HG03108 (cell line): ENCODE results near the gene PRDM4.

Source experiments
- ATAC-seq: cut with Tn5 transposase; IDR thresholded peaks from one replicate; pipeline ENCODE4 v1.9.1; 2021; ENCODE audit warnings: moderate library complexity; ENCODE audit not compliant: unreplicated experiment

Gene PRDM4, protein sequence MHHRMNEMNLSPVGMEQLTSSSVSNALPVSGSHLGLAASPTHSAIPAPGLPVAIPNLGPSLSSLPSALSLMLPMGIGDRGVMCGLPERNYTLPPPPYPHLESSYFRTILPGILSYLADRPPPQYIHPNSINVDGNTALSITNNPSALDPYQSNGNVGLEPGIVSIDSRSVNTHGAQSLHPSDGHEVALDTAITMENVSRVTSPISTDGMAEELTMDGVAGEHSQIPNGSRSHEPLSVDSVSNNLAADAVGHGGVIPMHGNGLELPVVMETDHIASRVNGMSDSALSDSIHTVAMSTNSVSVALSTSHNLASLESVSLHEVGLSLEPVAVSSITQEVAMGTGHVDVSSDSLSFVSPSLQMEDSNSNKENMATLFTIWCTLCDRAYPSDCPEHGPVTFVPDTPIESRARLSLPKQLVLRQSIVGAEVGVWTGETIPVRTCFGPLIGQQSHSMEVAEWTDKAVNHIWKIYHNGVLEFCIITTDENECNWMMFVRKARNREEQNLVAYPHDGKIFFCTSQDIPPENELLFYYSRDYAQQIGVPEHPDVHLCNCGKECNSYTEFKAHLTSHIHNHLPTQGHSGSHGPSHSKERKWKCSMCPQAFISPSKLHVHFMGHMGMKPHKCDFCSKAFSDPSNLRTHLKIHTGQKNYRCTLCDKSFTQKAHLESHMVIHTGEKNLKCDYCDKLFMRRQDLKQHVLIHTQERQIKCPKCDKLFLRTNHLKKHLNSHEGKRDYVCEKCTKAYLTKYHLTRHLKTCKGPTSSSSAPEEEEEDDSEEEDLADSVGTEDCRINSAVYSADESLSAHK

DNA sequence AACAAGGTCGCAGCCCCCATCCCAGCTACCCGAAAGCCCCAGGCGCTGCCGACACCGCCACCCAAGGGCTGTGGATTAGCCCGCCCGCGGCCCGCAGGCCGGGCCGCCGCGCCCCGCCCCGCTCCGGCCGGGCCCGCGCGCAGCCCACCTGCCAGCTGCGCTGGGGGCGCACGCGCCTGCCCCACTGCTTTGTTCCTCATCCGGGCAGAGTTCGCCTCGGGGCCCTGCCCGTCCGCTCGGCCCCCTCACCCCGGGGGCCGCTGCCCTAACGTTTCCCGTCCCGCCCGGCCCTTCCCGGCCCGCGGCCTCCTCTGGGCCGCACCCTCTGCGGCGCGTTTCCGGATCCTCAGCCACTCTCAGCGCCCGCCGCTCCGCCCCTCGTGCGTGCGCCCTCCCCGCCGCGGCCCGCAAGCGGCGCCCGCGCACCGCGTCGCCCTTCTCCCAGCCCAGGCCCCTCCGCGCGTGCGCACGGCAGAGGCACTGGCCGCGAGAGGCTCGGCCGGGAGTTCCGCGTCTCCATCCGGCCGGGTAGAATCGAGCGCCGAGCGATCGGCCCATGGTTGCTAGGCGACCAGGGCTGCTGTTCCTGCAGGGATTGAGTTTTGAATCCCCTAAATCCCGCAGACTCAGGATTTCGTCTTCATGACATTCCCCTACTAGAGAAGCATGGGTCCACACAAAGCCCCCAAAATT lies at the start of gene PRDM4:
Gene PRDM4 (minus strand): TSS at position 329 of the 693 bp plus-strand sequence. CDS start 622 bp downstream, outside the sequence.
- peak; percentile 92 for ATAC-seq

DNA sequence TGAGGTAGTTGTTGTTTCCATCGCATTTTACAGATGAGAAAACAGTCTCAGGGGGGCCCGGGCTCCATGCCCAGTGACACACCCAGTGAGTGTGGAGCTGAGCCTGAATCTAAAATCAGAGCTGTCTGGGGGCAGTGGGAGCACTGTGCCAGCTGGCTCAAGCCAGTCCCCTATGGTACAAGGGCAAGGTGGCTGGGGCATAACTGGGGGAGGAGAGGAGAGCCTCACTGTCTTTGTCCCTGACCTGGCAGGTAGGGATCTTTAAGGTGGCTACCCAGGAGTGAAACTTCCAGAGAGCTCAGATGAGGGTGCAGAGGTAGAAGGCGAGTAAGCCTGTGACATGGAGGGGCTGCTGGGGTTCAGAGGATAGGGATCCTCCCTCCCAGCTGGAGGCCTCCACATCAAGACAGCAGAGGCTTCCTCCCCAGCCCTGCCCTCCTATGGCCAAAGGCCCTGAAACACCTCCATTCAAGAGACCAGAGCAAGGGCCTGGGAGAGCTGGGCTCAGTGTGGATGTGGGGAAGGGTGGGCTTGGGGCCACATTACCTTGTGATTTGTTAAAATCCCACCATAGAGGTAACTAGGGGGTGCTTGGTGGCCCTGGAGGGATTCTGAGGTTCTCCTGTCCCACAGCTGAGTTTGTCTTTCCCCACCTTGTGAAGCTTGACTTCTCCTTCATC lies 46.7 kb upstream of the PRDM4 start:
- no peak for ATAC-seq

DNA sequence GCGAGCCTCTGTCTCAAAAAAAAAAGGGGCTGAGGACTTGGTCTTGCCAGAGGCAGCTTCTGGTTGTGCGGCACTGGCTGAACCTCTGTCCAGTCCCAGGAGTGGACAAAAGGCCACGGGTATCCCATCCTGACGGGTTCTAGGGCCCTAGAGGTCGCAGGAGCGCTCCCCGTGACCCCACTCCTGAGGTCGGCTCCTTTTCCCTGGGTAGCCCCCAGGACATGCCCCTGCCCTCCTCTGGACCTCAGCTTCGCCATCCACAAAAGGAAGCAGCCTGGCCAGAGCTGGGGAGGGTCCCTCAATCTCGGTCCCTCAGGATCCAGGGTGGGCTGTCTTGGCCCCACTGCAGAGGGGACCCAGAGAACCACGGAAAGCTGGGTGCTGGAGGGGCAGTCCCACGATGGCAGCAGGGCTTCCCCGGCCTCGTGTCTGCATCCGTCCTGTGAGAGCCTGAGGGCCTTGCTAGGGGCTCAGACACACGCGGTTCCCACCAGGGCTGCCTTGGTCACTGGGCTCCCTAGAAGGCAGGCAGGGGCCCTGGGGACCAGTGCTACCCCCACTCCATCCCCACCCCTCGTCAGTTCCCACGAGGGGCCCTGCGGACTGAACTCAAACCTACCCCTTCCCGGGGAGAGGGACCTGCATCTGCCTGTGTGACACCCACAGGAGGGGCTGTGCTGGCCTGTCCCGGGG lies 44.7 kb upstream of the PRDM4 start:
- ATAC-seq: no peak

DNA sequence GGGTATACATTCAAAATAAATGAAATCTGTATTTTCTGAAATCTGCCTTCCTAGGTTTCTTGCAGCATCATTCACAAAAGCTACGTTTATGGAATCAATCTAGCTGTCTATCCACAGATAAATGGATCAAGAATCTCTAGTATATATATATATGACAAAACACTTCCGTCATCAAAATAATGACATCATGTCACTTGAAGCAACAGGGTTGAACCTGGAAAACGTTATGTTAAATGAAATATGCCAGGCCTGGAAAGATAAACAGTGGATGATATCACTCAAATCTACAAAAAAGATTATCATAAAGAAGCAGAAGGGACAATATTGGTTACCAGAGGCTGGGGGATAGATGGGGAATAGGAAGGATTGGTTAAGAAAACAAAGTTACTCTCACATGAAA lies 42.2 kb upstream of the PRDM4 start:
- ATAC-seq: no peak

DNA sequence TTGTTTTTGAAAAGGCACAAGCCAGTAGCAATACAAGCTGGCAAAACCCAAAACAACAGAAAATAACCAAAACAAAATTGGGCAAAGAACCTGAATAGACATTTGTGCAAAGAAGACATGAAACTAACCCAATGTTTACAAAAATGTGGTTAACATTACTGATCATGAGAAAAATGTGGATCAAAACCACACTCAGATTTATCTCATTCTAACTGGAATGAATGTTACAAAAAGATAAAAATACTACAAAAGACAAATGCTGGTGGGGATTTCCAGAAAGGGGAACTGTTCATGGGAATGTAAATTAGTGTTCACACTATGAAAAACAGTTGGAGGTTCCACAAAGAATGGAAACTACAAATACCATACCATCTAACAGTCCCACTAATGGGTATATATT lies 40.2 kb upstream of the PRDM4 start:
- no peak for ATAC-seq

DNA sequence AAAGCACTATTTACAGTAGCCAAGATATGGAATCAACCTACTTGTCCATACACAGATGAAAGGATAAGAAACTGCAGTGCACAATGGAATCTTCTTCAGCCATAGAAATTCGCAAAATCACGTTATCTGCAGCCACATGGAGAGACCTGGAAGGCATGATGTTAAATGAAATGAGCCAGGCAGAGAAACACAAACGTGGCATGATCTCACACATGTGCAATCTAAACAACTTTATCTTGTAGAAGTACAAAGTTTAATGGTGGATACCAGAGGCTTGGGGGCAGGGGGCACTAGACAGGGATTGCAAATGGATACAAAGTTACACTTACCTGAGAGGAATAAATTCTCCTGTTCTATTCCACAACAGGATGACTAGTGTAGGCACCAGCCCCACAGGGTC lies 37.6 kb upstream of the PRDM4 start:
- no peak for ATAC-seq

DNA sequence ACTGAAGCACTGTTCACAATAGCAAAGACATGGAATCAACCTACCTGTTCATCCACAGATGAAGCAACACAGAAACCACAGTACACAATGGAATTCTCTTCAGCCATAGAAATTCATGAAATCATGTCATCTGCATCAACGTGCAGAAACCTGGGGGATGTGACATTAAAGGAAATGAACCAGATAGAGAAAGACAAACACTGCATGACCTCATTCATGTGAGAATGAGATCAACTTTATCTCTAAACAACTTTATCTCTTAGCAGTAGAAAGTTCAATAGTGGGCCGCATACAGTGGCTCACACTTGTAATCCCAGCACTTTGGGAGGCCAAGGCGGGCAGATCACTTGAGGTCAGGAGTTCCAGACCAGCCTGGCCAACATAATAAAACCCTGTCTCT lies 33.5 kb upstream of the PRDM4 start:
- ATAC-seq: no peak

DNA sequence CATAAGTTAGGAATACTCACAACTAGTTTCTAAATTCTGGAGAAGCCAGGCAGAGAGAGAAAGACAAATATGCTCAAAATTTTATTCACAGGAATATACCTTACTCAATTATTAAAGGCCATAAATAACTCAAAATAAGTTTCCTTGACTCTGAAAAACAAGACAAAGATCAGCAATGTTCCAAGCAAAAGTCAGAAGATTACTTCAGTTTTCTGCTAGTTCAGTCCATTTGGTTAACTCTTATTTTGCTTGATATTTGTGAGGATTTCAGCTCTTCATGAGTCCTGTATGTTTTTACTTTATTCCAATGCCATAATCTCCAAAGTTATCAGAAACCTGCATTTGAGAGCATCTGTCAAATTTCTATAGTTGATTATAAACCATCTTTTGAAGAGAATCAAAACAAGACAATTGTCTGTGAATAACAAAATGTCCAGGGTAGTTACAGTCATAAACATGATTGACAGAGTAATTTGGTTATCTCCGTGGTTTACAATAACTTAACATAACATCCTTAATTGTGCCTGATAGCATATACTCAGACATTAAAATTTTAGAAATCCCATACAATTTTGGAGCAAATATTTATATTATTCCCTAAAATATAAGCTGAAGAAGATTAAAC lies 30.6 kb upstream of the PRDM4 start:
- ATAC-seq: no peak

DNA sequence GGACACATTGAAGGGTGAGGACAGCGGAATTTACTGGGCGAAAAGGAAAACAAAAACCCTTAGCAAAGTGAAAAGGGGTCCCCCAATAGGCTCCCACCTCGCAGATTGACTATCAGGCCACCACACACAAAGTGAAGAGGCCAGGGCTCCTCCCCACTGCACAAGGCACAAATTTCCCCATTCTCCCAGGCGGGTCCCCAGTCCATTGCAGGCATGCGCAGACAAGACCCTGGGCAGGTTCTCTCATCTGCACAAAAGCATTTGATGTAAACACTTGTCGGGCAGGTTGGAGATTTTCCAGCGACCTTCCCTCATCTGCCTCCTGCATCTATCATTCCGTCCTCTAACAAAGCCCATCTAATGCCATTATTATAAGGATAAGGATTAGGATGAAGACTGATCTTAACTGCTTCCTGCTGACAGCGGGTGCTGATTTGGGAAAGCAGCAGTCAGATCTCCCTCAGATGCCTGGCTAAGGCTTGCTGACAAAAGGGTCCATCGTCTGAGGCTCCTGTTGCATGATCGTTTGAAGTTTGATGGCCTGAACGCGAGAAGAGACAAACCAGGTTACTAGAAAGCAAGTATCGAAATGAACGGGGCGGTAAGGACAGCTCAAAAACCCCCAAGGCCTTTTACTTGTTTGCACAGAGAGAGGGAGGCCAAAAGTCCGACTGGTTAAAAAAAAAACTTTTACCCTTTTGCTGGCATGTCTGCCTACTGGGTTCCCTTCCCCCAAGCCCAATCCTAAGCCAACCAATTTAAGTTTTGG lies 27.9 kb upstream of the PRDM4 start:
- ATAC-seq: no peak

DNA sequence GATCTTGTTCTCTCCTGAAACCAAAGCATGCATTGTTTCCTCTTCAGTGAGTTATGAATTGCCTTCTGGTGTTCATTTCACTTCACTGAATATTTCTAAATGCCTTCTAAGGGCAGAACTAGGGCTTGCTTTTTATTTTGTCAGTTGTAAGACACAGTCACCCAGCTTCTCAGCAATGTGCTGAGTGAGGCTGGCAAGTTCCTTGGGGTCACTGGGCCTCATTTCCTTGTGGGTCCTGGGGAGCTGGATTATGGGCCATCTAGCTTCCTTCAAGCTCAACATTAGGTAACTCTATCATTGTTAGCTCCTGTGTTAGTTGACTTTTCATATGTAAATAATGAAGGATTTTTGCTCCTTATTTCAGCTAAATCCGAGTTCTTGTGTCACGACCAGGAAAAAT lies 27.3 kb upstream of the PRDM4 start:
- no peak for ATAC-seq

DNA sequence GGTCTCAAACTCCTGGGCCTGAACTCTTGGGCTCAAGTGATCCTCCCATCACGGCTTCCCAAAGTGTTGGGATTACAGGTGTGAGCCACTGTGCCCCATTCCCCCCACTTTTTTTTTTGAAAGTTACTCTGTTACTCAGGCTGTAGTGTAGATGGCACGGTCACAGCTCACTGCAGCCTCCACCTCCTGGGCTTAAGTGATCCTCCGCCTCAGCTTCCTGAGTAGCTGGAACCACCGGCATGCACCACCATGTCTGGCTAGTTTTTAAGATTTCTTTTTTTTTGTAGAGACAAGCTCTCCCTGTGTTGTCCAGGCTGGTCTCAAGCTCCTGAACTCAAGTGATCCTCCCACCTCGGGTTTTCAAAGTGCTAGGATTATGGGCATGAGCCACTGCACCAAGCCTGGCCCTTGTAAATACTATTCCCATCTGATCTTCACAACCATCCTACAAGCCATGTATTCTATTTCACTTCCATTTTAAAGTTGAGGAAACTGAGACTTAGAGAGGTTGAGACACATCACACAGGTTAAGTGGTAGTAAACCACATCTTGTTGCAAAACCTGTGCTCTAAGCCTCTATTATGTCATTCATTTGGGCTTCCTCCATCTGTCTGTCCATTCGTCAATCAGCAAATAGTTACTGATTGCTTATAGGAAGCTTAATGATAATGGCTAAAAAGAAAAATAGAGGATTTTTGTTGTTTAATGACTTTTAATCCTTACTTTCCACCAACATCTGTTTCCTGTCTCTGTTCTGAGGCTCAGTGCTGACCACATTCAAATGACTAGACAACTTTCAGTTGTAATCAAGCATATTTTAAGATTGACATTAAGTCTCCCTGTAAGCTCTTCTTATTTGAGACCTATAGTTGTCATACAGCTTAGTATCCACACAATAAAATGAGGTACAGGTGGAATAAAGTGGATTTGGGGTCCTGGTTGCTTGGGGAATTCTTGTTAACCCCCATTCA lies 22.8 kb upstream of the PRDM4 start:
- ATAC-seq: peak; percentile 57

DNA sequence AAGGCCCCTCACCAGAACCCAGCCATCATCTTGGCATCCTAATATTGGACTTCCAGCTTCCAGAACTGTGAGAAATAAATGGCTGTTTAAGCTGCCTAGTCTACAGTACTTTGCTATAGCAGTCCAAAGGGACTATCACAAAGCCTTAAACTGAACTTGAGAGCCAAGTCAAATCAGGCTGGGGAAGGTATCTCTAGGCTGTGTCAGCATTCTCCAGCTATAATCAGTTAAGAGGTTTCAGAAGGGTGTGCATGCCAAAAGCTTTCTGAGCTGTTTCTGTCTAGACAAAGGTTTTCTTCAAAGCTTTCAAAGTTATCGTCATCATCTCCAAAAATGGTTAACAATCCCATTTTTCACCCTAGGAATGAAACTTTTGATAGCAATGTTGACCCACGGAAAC lies 21.1 kb upstream of the PRDM4 start:
- no peak for ATAC-seq

DNA sequence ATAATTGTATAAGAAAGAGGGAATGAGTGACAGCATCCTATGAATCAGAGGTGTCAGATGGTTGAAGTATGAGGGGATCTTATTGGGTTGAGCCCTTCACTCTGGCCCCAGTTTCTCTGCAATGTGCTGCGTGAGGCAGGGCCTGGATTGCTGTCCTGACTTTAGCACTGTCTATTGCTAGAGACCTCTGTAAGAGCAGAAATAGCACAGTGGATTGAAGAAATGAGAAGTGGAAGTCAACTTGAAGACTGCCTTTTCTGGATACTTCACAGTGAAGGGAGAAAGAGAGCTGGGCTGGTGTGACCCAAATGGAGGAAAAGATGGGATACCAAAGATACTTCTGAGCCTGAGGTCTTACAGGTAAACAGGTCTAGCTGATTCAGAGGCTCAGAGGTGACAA lies 19.4 kb upstream of the PRDM4 start:
- no peak for ATAC-seq

DNA sequence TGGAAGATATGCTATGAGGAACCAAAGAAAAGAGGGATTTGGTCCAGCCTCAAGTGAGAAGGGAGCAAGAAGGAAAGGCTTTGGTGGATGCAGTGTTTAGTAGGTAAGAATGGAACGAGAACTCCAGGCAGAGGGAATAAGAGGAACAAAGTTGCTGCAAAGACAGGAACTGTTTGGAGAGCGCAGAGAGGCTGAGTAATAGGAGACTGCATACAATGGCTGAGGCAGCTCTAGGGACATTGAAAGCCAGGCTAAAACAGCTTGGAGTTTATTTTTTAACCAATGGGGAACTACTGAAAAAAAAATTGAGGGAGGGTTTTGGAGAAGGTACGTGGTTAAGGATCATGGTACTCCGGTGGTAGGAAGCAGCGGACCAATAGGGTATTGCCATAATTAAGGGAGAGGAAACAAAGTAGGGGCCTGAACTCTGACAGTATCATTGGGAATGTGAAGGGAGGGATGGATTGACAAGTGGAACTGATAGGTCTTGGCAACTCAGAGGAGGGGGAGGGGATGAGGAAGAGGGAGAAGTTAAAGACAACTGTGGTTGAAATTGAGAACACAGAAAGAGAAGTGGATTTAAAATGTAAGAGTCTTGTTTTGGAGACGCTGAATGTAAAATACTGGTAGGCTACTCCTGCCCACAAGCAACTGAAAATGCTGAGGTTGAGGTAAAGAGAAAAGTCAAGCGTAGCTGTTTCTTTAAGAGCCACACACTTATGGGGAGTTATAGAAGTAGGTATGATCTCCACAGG lies 18.3 kb upstream of the PRDM4 start:
- peak; percentile 75 for ATAC-seq

DNA sequence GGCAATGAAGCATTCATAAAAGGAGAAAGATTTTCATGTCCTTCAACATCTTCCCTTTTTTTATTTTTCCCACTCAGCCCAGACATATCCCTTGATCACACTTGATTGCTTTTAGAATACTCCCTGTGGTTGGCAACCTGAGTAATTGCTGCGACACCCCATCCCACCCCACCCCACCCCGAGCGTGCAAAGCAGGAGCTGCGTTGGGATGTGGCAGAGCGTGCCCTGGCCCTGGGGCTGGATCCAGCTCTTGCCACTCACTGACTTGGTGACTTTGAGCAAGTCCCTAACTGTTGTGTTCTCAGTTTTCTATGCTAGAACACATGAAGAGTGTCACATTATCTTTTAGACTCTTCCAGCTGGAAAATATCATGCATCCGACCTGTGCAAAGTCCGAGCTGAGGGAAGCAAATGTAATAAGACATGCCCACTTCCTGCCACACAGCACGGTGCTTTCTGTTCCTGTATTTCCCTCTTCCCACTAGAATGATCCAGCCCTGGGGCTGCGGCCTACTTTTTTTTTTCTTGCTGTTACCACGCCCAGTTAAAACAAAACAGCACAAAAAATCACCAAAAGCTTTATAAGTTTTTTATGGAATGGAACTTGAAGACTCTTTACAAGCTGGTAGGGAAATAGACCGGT lies 17.6 kb upstream of the PRDM4 start:
- ATAC-seq: no peak

DNA sequence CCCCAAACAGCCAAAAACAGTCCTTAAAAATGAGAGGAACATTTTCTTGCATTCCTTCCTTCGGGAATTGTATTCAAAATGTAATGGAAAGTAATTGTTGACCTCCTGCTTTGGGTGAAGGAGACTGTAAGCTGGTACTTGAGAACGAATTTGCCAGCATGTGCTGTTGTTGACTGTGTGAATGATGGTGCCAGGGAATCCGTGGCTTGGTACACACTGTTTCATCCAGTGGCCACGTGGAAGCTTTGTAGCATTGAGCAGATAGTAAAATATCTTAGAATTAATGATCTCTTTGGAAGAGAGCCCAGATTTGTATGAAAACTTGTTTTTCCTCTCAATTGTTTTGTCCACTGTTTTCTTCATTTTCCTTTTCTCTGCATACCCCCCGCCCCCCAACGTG lies 15.2 kb upstream of the PRDM4 start:
- no peak for ATAC-seq
